ENCODE measurements around the gene SLC66A2.

GRCh38 chr18:79940814-79941472 is 10.5 kb downstream of the SLC66A2 start:
- TF ChIP-seq CTCF (conservative IDR thresholded peaks at IDR 0.05 in 1 of 2, IDR thresholded peaks at IDR 0.05 in 1 of 2; ENCODE audit: extremely low read depth in 1 of 2, insufficient read depth in 1 of 2, low read depth in 1 of 2, low read length in 2 of 2) (no peak), EZH2 (IDR thresholded peaks at IDR 0.05; ENCODE audit: borderline replicate concordance, low read length) (no peak)
